GM12878 (cell line): Measurements from ENCODE around the gene GLP1R.

ENCODE experiments used
- CTCF ChIP-seq, 3 experiments: IDR thresholded peaks in 2 of 3; conservative IDR thresholded peaks in 1 of 3; 2 replicates each; pipeline ENCODE4 v1.5.1; 2011; ENCODE audit warnings: low read depth in 3 of 3, low read length in 3 of 3, mild to moderate bottlenecking in 3 of 3, control low read depth in 2 of 3, moderate library complexity in 2 of 3, inconsistent platforms in 1 of 3, mixed read lengths in 1 of 3; ENCODE audit not compliant: control insufficient read depth in 2 of 3, insufficient read depth in 1 of 3; ENCODE audit errors: extremely low read depth in 1 of 3
- EP300 ChIP-seq, 2 experiments: fragments of 150-350 bp in 1 of 2; IDR thresholded peaks; 2 replicates each; pipeline ENCODE4 v1.6.1; 2011 to 2012; ENCODE audit warnings: low read depth in 2 of 2, low read length in 2 of 2, borderline replicate concordance in 1 of 2, improper control_type of control experiment in 1 of 2, inconsistent platforms in 1 of 2; ENCODE audit not compliant: control insufficient read depth in 1 of 2
- EZH2 ChIP-seq: IDR thresholded peaks from 2 replicates; pipeline ENCODE4 v1.6.1; 2012; ENCODE audit warnings: low read depth, mild to moderate bottlenecking, control low read depth, inconsistent platforms, low read length, borderline replicate concordance; ENCODE audit not compliant: control insufficient read depth
- GABPA ChIP-seq: IDR thresholded peaks from 2 replicates; pipeline ENCODE4 v1.6.1; 2014; ENCODE audit warnings: antibody characterized with exemption, low read depth, mild to moderate bottlenecking, inconsistent platforms
- NR2C2 ChIP-seq: IDR thresholded peaks from 2 replicates; pipeline ENCODE4 v1.6.1; 2011; ENCODE audit warnings: borderline replicate concordance, low read depth; ENCODE audit not compliant: control insufficient read depth, insufficient read length
- POLR2A ChIP-seq: IDR thresholded peaks from 2 replicates; pipeline ENCODE4 v1.6.1; 2011; ENCODE audit warnings: low read depth, mild to moderate bottlenecking, low read length

GRCh38 chr6:39056681-39057080, 8.1 kb downstream of the GLP1R start:
- TF ChIP-seq CTCF (IDR thresholded peaks at IDR 0.05 in 2 of 3, conservative IDR thresholded peaks at IDR 0.05 in 1 of 3; ENCODE audit: control insufficient read depth in 2 of 3, extremely low read depth in 1 of 3, insufficient read depth in 1 of 3, low read depth in 3 of 3, low read length in 3 of 3): no peak
- no peak for TF ChIP-seq EZH2
- TF ChIP-seq POLR2A: no peak
- no peak for TF ChIP-seq EP300 (IDR thresholded peaks at IDR 0.05; ENCODE audit: borderline replicate concordance in 1 of 2, control insufficient read depth in 1 of 2, low read depth in 2 of 2, low read length in 2 of 2)
- TF ChIP-seq GABPA: no peak
- no peak for TF ChIP-seq NR2C2
